ENCODE measurements around the gene ZKSCAN7.
A peak's percentile ranks its signal among the peaks of the same experiment; 100 is the strongest.

Gene ZKSCAN7

GRCh38 chr3:44555723-44556122 is 730 bp downstream of the ZKSCAN7 start:
- Histone ChIP-seq H3K9me3 (ENCODE audit: low read length) (peaks cover 6% of the 10 kb centered on the region; the same call in 1 of the 2 replicates), H3K4me1 (ENCODE audit: insufficient read depth, low read length, severe bottlenecking) (peaks cover 17% of the 10 kb centered on the region), H2AFZ (ENCODE audit: low read length) (peak overlapping the region; percentile 92), H3K79me2 (ENCODE audit: insufficient read depth, low read length) (no peaks in the 10 kb centered on the region), H3K36me3 (ENCODE audit: insufficient read depth, low read length) (peaks cover 25% of the 10 kb centered on the region), H3K27me3 (ENCODE audit: insufficient read depth, low read length) (no peaks in the 10 kb centered on the region), H3F3A (ENCODE audit: insufficient read depth, low read length) (no peaks in the 10 kb centered on the region), H3K4me2 (ENCODE audit: low read length) (peak overlapping the region; percentile 86), H4K20me1 (ENCODE audit: insufficient read depth, low read length) (no peaks in the 10 kb centered on the region), H3K27ac (ENCODE audit: low read depth, low read length, poor library complexity, severe bottlenecking) (no peak overlapping the region), H3K9me2 (ENCODE audit: low read depth, low read length) (no peaks in the 10 kb centered on the region), H3K4me3 (ENCODE audit: low read depth, low read length, poor library complexity, severe bottlenecking) (peak overlapping the region; percentile 82), H3K9ac (ENCODE audit: low read length) (peak overlapping the region; percentile 70)
- no peak for TF ChIP-seq CTCF (IDR thresholded peaks at IDR 0.05; ENCODE audit: low read length)
- no peak for TF ChIP-seq EZH2 (IDR thresholded peaks at IDR 0.05; ENCODE audit: borderline replicate concordance, low read length)

GRCh38 chr3:44557074-44557473 is 2.1 kb downstream of the ZKSCAN7 start:
- H3K9me3 ChIP-seq (ENCODE audit: low read length) = peaks cover 8% of the 10 kb centered on the region; the same call in 1 of the 2 replicates
- no peak overlapping the region for H3K27ac ChIP-seq (ENCODE audit: low read depth, low read length, poor library complexity, severe bottlenecking)
- H3K4me2 ChIP-seq (ENCODE audit: low read length) = no peak overlapping the region
- no peaks in the 10 kb centered on the region for H4K20me1 ChIP-seq (ENCODE audit: insufficient read depth, low read length)
- H3K4me1 ChIP-seq (ENCODE audit: insufficient read depth, low read length, severe bottlenecking) = peaks cover 17% of the 10 kb centered on the region
- no peak overlapping the region for H3K9ac ChIP-seq (ENCODE audit: low read length)
- no peaks in the 10 kb centered on the region for H3F3A ChIP-seq (ENCODE audit: insufficient read depth, low read length)
- H3K27me3 ChIP-seq (ENCODE audit: insufficient read depth, low read length) = no peaks in the 10 kb centered on the region
- H3K36me3 ChIP-seq (ENCODE audit: insufficient read depth, low read length) = peaks cover 25% of the 10 kb centered on the region
- TF ChIP-seq CTCF (IDR thresholded peaks at IDR 0.05; ENCODE audit: low read length) (no peak), EZH2 (IDR thresholded peaks at IDR 0.05; ENCODE audit: borderline replicate concordance, low read length) (no peak)
- no peak overlapping the region for H3K4me3 ChIP-seq (ENCODE audit: low read depth, low read length, poor library complexity, severe bottlenecking)
- no peaks in the 10 kb centered on the region for H3K79me2 ChIP-seq (ENCODE audit: insufficient read depth, low read length)
- no peak overlapping the region for H2AFZ ChIP-seq (ENCODE audit: low read length)
- no peaks in the 10 kb centered on the region for H3K9me2 ChIP-seq (ENCODE audit: low read depth, low read length)

- peaks cover 2% of the 10 kb centered on the region for H3K4me1 ChIP-seq (ENCODE audit: insufficient read depth, low read length, severe bottlenecking)
- TF ChIP-seq EZH2 (IDR thresholded peaks at IDR 0.05; ENCODE audit: borderline replicate concordance, low read length) (no peak), CTCF (IDR thresholded peaks at IDR 0.05; ENCODE audit: low read length) (no peak)
- H3K27ac ChIP-seq (ENCODE audit: low read depth, low read length, poor library complexity, severe bottlenecking) = no peak overlapping the region
- H3K9me2 ChIP-seq (ENCODE audit: low read depth, low read length) = no peaks in the 10 kb centered on the region
- no peaks in the 10 kb centered on the region for H4K20me1 ChIP-seq (ENCODE audit: insufficient read depth, low read length)
- H3K27me3 ChIP-seq (ENCODE audit: insufficient read depth, low read length) = no peaks in the 10 kb centered on the region
- peaks cover 14% of the 10 kb centered on the region; the same call in 1 of the 2 replicates for H3K9me3 ChIP-seq (ENCODE audit: low read length)
- H3K9ac ChIP-seq (ENCODE audit: low read length) = no peak overlapping the region
- no peak overlapping the region for H2AFZ ChIP-seq (ENCODE audit: low read length)
- no peaks in the 10 kb centered on the region for H3K79me2 ChIP-seq (ENCODE audit: insufficient read depth, low read length)
- H3K36me3 ChIP-seq (ENCODE audit: insufficient read depth, low read length) = peaks cover 20% of the 10 kb centered on the region
- no peaks in the 10 kb centered on the region for H3F3A ChIP-seq (ENCODE audit: insufficient read depth, low read length)
- H3K4me2 ChIP-seq (ENCODE audit: low read length) = no peak overlapping the region
- H3K4me3 ChIP-seq (ENCODE audit: low read depth, low read length, poor library complexity, severe bottlenecking) = no peak overlapping the region
Observed at GRCh38 chr3:44561076-44561475, 6.1 kb downstream of the ZKSCAN7 start.

Data from OCI-LY1 (cell line).